NCI-H524 treated with DMSO at 0.1 percent for 48 hours (cell line): ENCODE measurements around the gene CBLC.

Experiments used
- DNase-seq: peaks from one replicate; lab custom pipeline; 2025; lab: John Stamatoyannopoulos, UW

Gene CBLC

DNA sequence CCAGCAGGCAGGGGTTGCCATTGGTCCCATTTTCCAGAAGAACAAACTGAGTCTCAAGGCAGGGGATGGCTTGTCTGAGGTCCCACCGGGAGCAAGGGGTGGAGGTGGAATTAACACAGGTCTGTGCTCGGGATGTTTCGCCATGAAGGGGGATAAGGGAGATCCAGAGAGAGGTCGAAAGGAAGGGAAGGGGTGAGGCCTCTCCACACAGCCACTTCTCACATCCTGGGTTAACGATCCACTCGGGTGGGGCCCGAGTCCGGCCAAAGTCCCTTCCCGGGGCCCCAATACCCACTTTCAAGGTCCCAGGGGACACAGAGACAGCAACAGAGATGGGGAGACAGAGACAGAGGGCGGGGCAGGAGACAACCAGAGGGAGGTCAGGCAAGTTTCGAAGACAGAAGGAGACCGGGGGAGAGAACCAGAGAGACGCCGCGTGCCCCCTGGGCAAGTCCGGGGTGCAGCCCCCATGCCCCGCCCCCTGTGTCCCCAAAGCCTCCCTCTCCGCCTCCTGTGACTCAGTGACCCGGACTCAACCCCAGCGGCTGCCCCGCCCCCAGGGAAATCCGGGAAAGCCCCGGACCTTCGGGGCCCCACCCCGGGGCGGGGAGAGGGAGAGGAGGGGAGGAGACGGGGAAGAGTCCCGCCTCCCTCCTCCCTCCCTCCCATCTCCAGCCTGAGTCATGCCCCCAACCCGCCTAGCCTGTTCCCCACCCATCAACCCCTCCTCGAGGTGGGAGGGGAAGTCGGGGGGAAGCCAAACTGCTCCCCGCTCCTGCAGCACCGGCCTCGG, 30.5 kb upstream of the CBLC start:
- no peak for DNase-seq

DNA sequence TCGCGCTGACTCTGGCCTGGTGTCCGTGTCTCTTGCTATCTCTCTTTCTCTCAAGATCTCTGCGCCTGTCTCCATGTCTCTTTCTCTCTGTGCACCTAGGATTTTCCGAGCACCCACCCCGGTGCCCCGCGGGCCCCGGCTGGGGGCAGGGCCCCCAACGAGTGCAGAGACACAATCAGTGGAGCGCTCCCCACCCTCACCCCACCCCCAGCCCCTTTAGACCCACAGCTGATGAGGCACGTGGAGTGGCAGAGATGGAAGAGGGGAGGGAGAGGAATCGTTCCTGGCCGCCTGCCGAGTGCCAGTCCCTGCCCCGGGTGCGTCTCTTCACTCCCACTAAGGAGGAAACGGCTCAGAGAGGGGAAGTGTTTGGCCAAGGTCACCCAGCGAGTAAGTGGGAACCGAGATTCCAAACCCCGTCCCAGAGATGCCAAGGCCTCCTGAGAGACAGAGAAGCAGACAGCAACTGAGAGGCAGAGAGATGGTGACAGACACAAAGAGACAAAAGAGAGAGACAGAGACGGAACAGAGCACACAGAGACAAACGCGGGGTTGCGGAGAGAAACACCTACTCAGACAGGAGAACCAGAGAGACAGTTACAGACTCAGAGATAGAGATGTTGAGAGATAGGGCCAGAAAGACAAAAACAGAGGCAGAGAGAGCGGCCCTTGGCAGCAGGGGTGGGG, 29.8 kb upstream of the CBLC start:
- no peak for DNase-seq

DNA sequence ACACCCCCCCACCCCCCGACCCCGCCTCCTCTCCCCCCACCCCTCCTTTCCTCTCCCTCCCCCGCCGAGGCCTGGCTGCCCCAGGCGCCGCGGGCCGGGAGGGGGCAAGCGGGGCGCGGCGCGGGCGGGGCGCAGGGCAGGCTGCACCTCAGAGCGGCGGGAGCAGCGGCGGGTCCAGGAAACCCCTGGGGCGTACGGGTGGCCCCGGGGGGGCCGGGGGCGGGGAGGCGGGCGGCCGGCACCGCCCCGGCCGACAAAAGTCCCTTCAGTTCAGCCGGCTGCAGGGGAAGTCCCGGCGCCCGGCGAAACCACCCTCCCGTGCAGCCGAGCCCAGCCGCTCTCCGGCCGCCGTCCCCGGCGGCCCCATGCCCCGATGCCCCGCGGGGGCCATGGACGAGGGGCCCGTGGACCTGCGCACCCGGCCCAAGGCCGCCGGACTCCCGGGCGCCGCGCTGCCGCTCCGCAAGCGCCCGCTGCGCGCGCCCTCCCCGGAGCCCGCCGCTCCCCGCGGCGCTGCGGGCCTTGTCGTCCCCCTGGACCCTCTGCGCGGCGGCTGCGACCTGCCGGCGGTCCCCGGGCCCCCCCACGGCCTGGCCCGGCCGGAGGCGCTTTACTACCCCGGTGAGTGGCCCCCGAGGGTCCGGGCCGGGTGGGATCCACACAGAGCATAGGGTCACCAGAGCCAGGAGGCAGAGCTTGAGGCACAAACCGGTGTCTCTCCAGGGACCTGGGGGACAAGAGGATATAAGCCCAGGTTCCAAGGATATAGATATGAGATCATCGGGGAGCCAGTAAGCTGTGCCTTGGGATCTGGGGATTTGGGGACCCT, 29.1 kb upstream of the CBLC start, which contains the start of gene BCL3:
BCL3 (plus strand) TSS at position 283 of the 829 bp plus-strand sequence; CDS start at position 366, 83 bp downstream.
- DNase-seq: no peak

DNA sequence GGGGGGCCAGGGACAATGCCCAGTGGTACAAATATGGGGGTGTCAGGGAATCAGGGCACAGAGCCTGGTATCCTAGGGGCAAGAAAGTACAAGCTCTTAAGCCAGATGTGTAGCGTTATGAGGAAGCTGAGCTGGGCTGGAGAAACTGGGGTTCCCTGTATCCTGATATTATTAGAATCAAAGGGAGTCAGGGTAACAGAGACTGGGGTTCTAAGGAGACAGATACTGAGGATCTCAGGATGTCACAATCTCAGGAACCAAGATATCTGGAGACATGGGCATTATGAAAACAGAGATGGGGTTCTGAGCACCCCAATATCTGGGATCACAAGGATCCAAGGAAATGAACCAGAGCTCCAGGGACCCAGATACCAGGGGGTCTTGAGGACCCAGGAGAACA, 28.4 kb upstream of the CBLC start:
- no peak for DNase-seq

DNA sequence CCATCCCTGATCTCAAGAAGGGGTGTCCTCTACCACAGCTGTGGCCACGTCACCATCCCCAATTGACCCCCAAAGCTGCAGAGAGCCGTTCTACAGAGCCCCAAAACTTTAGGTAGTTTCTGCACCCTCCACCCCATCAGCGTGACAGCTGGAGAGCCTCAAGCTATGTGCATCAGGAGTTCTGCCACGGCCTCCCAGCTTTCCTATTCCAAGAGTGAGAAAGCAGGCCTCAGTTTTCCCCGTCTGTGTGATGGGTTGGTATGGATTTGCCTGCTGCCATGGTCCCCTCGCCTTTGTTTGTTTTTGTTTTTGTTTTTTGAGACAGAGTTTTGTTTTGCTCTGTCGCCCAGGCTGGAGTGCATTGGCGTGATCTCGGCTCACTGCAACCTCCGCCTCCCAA, 27.7 kb upstream of the CBLC start:
- DNase-seq: no peak

DNA sequence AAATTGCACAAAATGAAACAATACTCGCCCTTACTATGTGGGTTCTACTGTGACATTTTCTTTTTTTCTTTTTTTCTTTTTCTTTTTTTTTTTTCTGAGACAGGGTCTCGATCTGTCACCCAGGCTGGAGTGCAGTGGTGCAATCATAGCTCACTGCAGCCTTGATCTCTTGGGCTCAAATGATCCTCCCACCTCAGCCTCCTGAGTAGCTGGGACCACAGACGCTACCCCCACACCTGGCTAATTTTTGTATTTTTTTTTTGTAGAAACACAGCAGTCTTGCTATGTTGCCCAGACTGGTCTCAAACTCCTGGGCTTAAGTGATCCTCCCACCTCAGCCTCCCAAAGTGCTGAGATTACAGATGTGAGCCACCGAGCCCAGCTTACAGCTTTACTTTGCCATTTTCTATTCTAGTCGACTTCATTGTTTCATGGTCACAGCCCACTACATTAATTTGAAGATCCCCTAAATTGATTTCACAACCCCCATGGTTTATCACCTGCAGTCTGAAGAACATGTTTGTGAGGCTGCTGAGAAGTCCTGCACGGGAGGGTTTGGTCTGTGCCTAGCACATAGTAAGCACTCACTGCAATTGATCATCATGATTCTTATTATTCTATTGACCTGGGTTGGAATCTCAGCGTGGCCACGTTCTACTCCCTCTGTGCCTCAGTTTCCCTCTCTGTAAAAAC, 25.4 kb upstream of the CBLC start:
- DNase-seq: no peak

DNA sequence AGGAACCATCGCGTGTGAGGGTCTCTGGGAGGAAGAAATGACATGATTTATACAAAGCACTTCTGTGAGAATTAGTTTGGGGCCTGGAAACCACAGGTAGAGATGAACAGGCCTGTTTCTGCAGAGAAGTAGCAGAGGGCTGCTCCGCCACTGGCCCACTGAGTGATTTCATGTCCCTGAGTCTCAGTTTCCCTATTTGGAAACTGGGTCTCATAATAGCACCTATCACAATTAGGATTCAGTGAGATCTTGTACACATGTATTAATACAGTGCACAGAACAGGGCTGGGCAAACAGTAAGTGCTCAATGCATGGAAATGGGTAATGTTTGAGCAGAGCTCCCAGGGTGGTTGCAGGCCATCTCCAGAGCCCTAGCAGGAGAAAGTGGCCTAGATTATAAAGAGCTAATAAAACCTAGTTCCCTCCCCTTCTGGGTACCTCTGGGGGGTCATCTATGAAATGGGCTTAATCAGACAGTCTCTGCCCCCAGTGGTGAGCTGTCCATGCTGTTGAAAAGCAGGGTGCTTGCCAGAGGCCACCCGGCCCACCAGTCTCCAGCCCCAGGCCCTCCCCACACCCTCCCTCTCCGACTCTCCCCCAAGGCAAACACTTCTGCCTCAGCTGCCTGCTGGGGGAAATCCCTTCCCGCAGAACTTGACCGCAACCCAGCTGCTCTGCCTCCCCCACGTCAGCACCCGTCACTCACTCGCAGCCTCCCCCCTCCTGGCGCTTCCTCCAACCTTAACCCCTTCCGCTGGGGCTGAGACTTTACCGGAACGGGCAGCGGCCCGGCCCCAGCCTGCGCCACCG, 24.7 kb upstream of the CBLC start:
- DNase-seq: no peak

DNA sequence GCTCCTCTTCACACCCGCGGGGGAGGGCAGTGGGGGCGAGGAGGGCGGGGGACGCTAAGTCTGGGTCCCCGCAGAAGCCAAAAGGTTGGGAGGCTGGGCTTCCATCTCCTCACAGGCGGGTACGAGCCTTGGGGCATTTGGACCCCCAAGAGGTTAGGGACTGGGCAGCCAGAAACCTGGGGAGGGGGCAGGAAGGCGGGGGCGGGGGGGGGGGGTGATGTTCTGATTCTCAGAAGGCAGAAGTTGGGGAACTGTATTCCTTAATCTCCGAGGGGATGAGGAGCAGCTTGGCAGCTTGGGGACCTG, 24.1 kb upstream of the CBLC start:
- no peak for DNase-seq

DNA sequence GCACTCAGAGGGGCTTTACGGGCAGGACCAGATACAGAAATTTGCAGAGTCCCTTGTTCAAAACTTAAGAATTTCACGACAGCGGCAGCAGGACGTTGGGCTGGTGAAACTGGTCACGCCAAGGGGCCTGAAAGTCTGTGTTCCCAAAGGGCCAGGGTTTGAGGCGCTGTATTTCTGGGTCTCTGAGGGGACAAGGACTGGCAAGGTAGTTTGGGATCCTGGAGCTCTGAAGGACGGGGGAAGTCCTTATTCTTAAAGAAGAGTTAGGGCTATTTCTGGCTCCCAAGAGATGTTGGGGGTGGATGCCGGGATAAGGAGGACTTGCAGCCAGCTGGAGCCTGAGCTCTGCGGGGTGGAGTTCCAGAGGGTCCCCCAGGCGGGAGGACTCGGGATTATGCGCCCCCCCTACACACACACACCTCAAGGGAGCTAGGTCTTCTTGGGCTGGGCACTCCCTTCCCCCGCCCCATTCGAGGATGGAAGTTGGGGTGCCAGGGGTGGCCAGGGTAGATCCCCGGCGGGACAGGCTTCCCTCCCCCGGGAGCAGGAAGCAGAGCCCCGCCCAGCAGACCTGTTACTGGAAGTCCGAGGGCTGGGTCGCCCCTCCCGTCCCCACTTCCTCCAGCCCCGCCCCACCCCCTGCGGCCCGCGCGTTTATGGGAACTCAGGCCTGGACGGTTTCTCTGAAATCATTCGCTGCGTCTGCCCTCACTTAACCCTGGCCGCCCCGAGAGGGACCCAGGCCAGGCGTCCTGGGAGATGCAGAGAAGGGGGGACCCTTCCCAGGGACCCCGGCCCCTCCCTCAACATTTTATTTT, 23.5 kb upstream of the CBLC start:
- no peak for DNase-seq

DNA sequence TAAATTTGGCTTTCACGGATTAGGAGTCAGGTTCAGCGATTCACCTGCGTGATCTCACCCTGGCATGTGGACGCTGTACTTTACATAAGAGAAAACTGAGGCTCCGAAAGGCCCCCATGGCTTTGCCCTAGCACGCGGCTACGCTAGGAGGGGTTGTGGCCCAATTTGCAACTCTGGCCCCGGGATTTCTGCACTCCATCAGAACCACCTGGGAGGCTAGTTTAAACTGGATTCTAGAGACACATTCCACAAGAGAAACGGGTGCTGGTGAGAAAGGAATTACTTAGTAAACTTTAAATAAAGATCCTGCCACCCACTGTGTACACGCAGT, 23.0 kb upstream of the CBLC start:
- DNase-seq: no peak

DNA sequence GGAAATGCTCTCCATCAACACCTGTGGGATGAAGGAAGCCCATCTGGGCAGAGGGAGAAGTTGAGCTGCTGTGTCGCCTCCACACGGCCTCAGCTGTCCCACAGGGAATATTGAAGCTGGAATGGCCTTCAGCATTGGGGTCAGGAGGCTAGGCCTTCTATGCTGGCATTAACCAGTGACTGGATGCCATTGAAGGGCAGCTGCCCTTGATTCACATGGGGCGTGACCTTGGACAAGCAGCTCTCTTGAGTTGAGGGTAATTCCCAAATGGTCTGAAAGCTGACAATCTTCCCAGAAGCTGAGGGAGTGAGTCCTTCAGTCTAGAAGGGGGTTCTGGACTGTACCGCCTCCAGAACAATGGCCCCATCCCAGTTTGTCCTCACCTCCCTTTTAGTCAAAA, 22.5 kb upstream of the CBLC start:
- DNase-seq: no peak

DNA sequence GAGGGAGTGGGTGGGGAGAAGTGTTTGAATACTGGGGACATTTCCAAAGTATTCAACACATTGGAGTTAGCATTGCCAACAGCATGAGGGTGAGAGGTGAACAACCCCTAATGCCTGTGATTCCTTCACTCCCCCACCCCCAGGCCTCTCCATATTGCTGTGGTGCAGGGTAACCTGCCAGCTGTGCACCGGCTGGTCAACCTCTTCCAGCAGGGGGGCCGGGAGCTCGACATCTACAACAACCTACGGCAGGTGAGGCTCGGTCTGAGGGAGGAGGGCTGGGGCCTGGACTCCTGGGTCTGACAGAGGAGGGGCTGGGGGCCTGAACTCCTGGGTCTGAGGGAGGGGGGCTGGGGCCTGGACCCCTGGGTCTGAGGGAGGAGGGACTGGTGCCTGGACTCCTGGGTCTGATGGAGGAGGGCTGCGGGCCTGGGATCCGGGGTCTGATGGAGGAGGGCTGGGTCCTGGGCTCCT, 21.6 kb upstream of the CBLC start:
- no peak for DNase-seq

DNA sequence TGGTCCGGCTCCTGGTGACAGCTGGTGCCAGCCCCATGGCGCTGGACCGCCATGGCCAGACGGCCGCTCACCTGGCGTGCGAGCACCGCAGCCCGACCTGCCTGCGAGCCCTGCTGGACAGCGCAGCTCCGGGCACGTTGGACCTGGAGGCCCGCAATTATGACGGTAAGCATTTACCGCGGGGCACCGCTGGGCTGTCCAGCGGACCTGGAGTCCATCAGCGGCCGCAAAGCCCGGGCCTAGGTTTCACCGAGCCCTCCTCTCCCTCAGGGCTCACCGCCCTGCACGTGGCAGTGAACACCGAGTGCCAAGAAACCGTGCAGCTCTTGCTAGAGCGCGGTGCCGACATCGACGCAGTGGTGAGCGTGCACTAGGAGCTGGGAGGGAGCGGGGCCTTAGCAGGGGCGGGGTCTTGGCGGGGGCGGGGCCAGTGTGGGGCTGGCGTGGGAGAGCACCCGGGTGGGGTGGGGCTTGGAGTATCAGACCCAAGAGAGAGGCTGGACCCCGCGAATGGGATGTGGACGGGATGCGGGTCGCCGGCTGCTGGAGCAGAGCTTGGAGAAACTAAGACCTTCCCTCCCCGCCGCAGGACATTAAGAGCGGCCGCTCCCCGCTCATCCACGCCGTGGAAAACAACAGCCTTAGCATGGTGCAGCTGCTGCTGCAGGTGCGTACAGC, 20.5 kb upstream of the CBLC start:
- DNase-seq: no peak

DNA sequence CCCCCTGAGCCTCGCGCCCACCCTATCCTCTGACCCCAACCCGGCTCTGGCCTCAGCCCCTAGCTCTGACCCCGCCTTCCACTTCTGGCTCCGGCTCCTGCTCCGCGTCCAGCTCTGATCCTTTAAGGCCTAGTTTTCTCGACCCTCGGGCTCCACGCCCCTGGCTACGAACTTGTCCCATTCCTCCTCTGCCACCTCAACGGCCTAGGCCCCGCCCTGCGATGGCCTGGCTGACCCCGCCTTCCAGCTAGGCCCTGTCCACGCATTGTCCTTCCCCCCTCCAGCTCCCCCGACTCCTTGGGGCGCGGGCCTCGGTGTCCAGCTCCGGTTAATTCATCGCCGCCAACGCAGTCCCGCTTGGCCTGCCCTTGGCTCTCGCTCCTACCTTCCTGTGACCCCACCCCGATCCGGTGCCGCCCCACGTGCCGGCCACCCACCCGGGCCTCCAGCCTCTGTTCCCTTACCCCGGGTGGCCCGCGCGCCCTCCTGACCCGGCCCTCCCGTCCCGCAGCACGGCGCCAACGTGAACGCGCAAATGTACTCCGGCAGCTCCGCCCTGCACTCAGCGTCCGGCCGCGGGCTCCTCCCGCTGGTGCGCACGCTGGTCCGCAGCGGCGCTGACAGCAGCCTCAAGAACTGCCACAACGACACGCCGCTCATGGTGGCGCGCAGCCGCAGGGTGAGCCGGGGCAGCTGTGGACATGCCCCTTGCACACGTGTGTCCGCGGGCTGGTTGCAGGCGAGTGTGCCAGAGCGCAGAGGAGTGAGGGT, 19.8 kb upstream of the CBLC start:
- no peak for DNase-seq

DNA sequence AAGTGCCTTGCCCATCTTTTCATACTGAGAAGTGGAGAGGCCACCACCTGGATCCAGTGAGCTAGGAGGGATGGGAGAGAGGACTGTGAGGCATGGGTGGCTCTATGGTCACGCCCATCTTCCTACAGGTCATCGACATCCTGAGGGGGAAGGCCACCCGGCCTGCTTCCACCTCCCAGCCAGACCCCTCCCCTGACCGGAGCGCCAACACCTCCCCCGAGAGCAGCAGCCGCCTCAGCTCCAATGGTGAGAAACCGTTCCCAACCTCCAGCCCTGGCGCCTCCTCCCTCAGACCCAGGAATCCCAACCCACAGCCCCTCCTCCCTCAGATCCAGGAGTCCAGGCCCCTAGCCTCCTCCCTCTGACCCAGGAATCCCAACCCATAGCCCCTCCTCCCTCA, 19.1 kb upstream of the CBLC start:
- no peak for DNase-seq

DNA sequence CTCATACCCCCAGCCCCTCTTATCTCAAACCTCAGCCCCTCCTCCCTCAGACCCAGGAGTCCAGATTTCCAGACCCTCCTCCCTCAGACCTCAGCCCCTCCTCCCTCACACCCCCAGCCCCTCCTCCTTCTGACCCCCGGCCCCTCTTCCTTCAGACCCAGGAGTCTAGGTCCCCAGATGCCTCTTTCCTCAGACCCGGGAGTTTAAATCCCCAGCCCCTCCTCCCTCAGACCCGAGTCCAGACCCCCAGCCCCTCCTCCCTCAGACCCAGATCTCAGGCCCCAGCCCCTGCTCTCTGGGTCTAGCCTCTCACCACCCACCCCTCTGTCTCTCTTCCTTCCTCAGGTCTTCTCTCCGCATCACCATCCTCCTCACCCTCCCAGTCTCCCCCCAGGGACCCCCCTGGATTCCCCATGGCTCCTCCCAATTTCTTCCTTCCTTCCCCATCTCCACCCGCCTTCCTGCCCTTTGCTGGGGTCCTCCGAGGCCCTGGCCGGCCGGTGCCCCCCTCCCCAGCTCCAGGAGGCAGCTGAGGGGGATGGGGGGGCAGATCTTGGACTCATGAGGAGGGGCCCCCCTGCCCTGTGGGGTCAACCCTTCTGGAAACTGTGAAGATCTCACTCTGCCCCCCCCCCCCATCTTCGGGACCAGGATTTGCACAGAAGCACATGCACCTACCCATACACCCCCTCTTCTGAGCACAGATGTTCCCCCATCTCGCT, 18.4 kb upstream of the CBLC start:
- no peak for DNase-seq

DNA sequence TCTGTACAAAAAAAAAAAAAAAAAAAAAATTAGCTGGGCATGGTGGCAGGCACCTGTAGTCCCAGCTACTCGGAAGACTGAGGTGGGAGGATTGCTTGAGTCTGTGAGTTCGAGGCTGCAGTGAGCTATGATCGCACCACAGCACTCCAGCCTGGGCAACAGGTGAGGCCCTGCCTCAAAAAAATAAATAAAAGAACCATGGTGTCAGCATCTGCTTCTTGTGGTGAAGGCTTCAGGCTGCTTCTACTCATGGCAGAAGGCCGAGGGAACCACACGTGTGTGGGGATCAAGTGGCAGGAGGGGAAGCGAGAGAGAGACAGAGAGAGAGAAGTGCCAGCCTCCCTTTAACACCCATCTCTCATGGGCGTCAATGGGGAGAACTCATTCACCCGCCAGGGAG, 15.7 kb upstream of the CBLC start:
- no peak for DNase-seq
